SK-N-SH treated with all-trans-retinoic acid at 6 μM for 48 hours (cell line): ENCODE results near the gene TMEM121B.

ENCODE experiments used
- ARNTL ChIP-seq: fragments of 450-650 bp; formaldehyde crosslinking; IDR thresholded peaks from 2 replicates; pipeline ENCODE4 v1.5.0; 2020; ENCODE audit warnings: low read depth, mild to moderate bottlenecking, moderate library complexity, borderline replicate concordance
- CREB5 ChIP-seq: fragments of 250-450 bp; sonication (Bioruptor Pico); IDR thresholded peaks from 2 replicates; pipeline ENCODE4 v1.5.1; 2020; ENCODE audit warnings: low read depth, mild to moderate bottlenecking, moderate library complexity
- CSDC2 ChIP-seq: fragments of 250-450 bp; sonication (Bioruptor Pico); IDR thresholded peaks from 2 replicates; pipeline ENCODE4 v1.5.0; 2020; ENCODE audit warnings: mild to moderate bottlenecking, moderate library complexity
- CSRNP3 ChIP-seq: fragments of 250-450 bp; sonication (Bioruptor Pico); IDR thresholded peaks from 2 replicates; pipeline ENCODE4 v1.5.1; 2021; ENCODE audit warnings: mild to moderate bottlenecking, moderate library complexity
- GLIS3 ChIP-seq: fragments of 250-450 bp; sonication (Bioruptor Pico); IDR thresholded peaks from 2 replicates; pipeline ENCODE4 v1.5.0; 2020; ENCODE audit warnings: mild to moderate bottlenecking, moderate library complexity
- OSR1 ChIP-seq: fragments of 250-450 bp; sonication (Bioruptor Pico); IDR thresholded peaks from 2 replicates; pipeline ENCODE4 v1.8.0; 2022; ENCODE audit warnings: moderate library complexity, mild to moderate bottlenecking, inconsistent platforms
- PATZ1 ChIP-seq: fragments of 250-450 bp; sonication (Bioruptor Pico); IDR thresholded peaks from 2 replicates; pipeline ENCODE4 v1.8.0; 2020; ENCODE audit warnings: mild to moderate bottlenecking, moderate library complexity, borderline replicate concordance
- RARB ChIP-seq: fragments of 250-450 bp; sonication (Bioruptor Pico); IDR thresholded peaks from 2 replicates; pipeline ENCODE4 v1.8.0; 2021; ENCODE audit warnings: mild to moderate bottlenecking, moderate library complexity
- TOX ChIP-seq: fragments of 250-450 bp; sonication (Bioruptor Pico); IDR thresholded peaks from 2 replicates; pipeline ENCODE4 v1.8.0; 2021; ENCODE audit warnings: mild to moderate bottlenecking, moderate library complexity, borderline replicate concordance
- ZFP3 ChIP-seq: fragments of 250-450 bp; sonication (Bioruptor Pico); IDR thresholded peaks from 2 replicates; pipeline ENCODE4 v1.5.0; 2020; ENCODE audit warnings: mild to moderate bottlenecking, moderate library complexity
- ZFP30 ChIP-seq: fragments of 450-650 bp; formaldehyde crosslinking; IDR thresholded peaks from 2 replicates; pipeline ENCODE4 v1.5.0; 2022; ENCODE audit warnings: mild to moderate bottlenecking, moderate library complexity
- ZNF70 ChIP-seq: fragments of 450-650 bp; formaldehyde crosslinking; IDR thresholded peaks from 2 replicates; pipeline ENCODE4 v1.5.0; 2020; ENCODE audit warnings: mild to moderate bottlenecking, moderate library complexity
- ZNF8 ChIP-seq: fragments of 450-650 bp; formaldehyde crosslinking; IDR thresholded peaks from 2 replicates; pipeline ENCODE4 v1.5.0; 2020; ENCODE audit warnings: mild to moderate bottlenecking, moderate library complexity

GRCh38 chr22:17152340-17152739 is 31.2 kb upstream of the TMEM121B start:
- TF ChIP-seq CREB5 (CRISPR knock-in tag) (no peak), ZFP30 (CRISPR knock-in tag) (no peak), PATZ1 (CRISPR knock-in tag) (no peak), CSDC2 (CRISPR knock-in tag) (no peak), TOX (CRISPR knock-in tag) (no peak), ZFP3 (CRISPR knock-in tag) (no peak), CSRNP3 (CRISPR knock-in tag) (no peak), OSR1 (no peak), GLIS3 (CRISPR knock-in tag) (no peak), ZNF8 (no peak), ZNF70 (CRISPR knock-in tag) (no peak), ARNTL (no peak), RARB (CRISPR knock-in tag) (no peak)
